ENCODE data around the gene GALNT14. TPM values are rescaled to one million over a fixed set of nuclear protein-coding genes. Genes with fewer than 3 reads are reported as not detected.

GALNT14 gene
- total and polyA plus RNA-seq, 8 donors, result 1.5 to 8.3 (median 5.3) TPM

DNA sequence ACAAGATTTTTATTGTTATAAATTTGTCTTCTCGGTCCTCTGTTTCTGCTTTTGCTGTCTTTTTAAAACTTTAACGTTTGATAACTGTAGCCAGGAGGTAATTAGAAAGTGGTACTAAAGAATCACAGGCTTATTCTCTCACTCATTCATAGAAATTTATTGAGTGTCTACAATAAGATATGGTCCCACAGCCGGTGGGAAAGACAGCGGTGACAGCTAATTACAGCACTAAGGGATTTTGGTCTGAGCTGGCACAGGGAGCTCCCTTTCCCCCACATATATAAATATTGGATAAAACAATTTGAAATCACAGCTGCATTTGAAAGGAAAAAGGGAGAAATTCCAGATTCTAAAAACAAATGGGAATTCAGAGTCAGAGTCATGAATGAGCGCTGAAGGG lies 237.9 kb downstream of the GALNT14 start:
- Histone ChIP-seq H3K27ac (no peak overlapping the region), H3K36me3 (no peaks in the 10 kb centered on the region), H3K4me3 (no peak overlapping the region), H3K27me3 (no peaks in the 10 kb centered on the region), H3K4me1 (no peaks in the 10 kb centered on the region), H3K9me3 (no peaks in the 10 kb centered on the region)
- intact Hi-C loops (cut with DNase I), result no loop called here
- DNase-seq (peak in 2 of 4 donors; percentile 46 to 73), ATAC-seq (no peak)
- no peak for TF ChIP-seq CTCF (IDR thresholded peaks at IDR 0.05)

GRCh38 chr2:30899516-30900054 lies 238.7 kb downstream of the GALNT14 start:
- DNase-seq, result peak in 1 of 4 donors; percentile 5

DNA sequence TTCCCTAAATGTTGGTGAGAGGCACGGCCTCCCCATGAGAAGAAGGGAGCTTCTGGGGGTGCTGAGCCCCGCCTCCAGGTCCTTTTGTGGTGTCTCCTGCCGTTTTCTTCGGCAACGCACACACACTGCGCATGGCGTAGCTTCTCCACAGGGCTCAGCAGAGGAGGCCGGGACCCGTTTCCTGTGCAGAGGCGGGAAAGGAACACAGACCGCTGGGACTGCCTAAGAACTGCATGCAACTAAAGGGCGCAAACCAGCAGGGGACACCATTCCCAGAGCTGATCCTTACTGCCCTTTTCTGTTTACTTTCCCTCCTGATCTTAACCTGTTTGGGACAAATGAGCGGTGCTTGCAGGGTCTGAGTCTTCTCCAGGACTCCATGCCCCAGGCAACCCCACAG lies 240.7 kb downstream of the GALNT14 start:
- ATAC-seq, result no peak
- H3K4me1 ChIP-seq, result no peaks in the 10 kb centered on the region
- intact Hi-C loops (cut with DNase I), result no loop called here
- no peaks in the 10 kb centered on the region for H3K27me3 ChIP-seq
- H3K36me3 ChIP-seq, result no peaks in the 10 kb centered on the region
- no peak overlapping the region for H3K4me3 ChIP-seq
- no peak for TF ChIP-seq CTCF (IDR thresholded peaks at IDR 0.05)
- no peak overlapping the region for H3K27ac ChIP-seq
- DNase-seq, result no peak
- H3K9me3 ChIP-seq, result no peaks in the 10 kb centered on the region

More at GRCh38 chr2:30899516-30900054, 238.7 kb downstream of the GALNT14 start:
- Histone ChIP-seq H3K36me3 (no peaks in the 10 kb centered on the region), H3K4me1 (no peaks in the 10 kb centered on the region), H3K4me3 (no peak overlapping the region), H3K9me3 (no peaks in the 10 kb centered on the region), H3K27me3 (no peaks in the 10 kb centered on the region), H3K27ac (no peak overlapping the region)
- intact Hi-C loops (cut with DNase I), result no loop called here
- TF ChIP-seq CTCF (IDR thresholded peaks at IDR 0.05), result no peak
- no peak for ATAC-seq

- Histone ChIP-seq H3K27me3 (no peaks in the 10 kb centered on the region), H3K4me1 (no peaks in the 10 kb centered on the region), H3K36me3 (no peaks in the 10 kb centered on the region), H3K4me3 (no peak overlapping the region), H3K9me3 (no peaks in the 10 kb centered on the region), H3K27ac (no peak overlapping the region)
- no peak for DNase-seq
- no peak for TF ChIP-seq CTCF (IDR thresholded peaks at IDR 0.05)
- ATAC-seq, result no peak
- intact Hi-C loops (cut with DNase I), result no loop called here
Observed at GRCh38 chr2:30894498-30895119, 243.6 kb downstream of the GALNT14 start.

- H3K4me3 ChIP-seq, result no peak overlapping the region
- H3K36me3 ChIP-seq, result no peaks in the 10 kb centered on the region
- DNase-seq, result no peak
- H3K4me1 ChIP-seq, result no peaks in the 10 kb centered on the region
- no peaks in the 10 kb centered on the region for H3K27me3 ChIP-seq
- intact Hi-C loops (cut with DNase I), result no loop called here
- H3K9me3 ChIP-seq, result no peaks in the 10 kb centered on the region
- ATAC-seq, result no peak
- no peak for TF ChIP-seq CTCF (IDR thresholded peaks at IDR 0.05)
- H3K27ac ChIP-seq, result no peak overlapping the region
Observed at GRCh38 chr2:30888852-30889409, 249.3 kb downstream of the GALNT14 start.
